ELF-1 (cell line): Measurements from ENCODE around the gene MRPS5.

Experiments used
- DNase-seq: peaks from one replicate; pipeline ENCODE4 v3.0.0-alpha.2; 2016; ENCODE audit warnings: low read depth, low spot score

The MRPS5 gene

DNA sequence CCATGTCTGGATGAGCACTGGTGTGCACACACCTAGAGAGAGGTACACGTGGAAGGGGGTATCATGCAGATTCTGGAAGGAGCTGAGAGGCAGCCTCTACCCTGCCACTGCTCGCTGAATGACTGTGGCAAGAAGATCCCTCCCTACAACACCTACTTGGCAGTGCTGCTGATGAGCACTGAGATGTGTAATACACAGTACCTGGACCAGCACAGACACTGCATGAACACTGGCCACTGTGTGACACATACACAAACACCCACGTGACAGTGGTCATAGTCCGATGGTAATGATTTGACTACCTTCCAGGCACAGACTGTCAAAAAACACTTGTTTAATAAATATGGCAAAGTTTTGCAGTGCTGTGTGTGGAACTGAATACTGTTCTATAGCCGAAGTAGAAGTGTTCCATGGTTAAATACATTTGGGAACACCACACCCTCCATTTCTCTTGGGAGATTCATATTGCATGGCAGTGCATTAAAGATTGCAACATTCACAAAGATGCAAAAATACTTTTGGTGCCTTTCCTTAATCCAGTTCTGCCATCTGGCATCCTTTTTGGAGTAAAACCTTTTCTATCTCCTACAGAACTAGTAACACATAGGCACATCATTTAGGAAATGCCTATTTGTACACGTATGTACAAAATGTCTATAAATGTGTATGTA, 29.6 kb downstream of the MRPS5 start:
- DNase-seq, result no peak

- peak; percentile 92 for DNase-seq
These were observed 34.2 kb downstream of the MRPS5 start for GRCh38 chr2:95087379-95087778.

- no peak for DNase-seq
These were observed 35.6 kb downstream of the MRPS5 start for GRCh38 chr2:95086017-95086416.

- no peak for DNase-seq
These were observed 39.1 kb downstream of the MRPS5 start for GRCh38 chr2:95082477-95082876.

DNA sequence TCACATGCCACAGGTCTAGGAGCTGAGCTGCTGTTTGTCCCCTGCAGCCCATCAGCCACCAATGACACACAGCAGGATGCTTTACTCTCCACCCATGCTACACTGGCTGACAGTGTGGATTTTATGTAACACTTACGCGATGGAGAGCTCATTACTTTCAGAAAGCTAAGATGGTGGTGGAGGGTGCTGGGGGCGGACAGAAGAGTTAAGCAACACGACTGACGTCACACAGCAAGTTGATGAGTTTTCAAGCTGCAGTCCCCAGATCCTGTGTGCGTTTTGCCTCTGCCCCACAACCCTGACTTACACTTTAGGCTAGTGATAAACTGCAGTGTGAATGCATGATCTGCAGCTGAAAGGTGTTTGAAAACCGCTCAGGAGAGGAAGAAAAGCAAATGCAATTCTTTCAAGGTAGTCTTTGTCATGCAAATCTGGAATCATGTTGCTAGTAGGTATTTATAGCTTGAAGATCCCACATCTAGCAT, 42.4 kb downstream of the MRPS5 start:
- peak; percentile 36 for DNase-seq

DNA sequence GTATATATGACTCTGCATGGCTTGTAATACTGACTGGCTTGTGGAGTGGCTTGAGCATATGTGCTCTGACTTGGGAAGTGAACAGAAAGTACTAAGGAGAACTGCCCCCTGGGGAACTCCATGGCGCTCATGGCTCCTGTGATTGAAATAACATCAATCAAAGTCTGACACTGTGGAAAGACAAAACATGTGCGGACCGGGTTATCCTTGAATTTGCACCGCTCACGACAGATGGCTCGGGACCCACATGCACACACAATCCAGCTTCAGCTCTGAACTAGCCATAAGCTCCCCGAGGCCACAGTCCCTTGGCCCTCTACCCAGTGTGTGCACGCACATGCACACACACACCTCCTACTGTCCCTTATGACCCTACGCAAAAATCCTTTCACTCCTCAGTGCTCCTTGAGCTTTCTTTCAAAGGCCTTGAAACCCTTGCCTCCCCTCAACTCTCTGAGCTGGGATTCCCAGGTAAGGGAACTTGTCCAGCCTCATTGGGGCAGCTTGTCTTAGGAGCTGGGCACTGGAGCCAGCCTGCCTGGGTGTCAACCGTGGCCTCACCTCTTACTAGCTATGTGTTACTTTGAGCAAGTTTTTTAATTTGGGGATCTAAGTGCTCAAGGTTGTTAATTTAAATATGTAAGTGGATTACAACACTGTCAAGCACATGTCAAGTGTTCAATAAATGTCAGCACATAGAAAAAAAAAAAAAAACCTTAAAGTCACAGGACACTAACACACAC, 43.6 kb downstream of the MRPS5 start:
- DNase-seq, result no peak

GRCh38 chr2:95077530-95077825, 44.1 kb downstream of the MRPS5 start:
- no peak for DNase-seq

DNA sequence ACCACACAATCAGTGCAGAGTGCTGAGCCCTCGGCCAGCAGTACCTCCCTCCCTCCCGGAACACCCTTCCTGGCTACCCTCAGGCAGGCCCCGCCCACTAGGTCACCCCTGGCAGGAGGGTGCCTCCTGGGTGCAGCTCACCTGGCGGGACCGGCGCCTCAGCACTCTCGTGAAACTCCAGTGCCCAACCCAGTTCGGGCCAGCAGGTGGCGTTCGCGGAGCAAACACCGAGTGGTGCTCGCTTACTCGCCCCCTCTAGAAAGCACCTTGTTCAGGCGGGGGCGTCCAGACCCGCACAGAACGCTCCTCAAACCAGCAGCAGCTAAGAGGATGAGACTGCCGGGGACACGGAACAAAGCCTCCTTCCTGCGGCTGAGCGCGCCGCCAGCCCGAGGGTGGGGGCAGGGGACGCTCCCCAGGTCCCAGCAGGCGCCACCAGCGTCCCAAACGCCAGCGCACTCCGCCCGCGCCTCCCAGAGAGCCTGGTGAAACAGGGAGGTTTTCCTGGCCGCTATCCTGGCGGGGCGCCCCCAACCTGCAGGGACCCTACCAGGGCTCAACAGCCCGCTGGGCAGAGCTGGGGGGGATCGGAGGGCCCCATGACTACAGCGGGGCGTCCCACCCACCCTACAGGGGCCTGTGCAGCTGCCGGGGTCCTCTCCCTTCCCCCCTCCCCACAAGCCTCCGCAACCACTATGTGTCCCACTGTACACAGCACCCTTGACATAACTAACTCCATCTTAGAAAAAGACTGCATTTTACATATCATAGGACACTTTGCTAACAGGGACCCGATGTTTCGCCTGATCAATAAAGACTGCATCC, 44.7 kb downstream of the MRPS5 start:
- peak; percentile 91 for DNase-seq

DNA sequence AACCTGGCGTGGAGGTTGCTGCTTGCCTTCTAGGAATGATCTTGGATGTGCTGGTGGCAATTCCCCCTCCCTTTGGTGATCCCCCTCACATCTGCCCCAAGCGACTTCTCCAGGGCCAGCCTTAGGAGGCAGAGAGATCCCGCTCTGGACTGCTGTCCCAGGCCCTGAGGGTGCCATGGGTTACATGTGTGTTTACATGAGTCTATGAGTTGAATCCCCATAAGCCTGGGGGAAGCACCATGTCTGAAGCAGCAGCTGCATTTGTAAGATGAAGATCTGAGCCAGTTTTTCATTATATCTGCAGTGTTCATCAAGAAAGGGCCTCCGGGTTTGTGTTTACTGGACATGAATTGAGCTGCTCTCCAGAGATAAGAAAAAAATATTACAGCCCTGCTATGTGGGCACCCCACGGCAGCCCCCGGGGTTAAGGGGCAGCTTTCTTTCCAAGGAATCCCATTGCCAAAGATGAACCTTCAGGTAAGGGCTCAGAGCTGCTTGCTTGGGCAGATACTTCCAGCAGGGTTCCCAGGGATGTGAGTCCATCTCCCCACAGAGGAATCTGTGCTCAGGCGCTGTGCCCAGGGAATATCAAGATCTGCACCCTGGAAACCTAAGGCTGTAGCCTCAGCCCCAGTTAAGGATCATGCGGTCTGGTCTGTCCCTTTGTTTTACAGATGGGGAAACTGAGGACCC, 46.0 kb downstream of the MRPS5 start:
- DNase-seq, result no peak

- DNase-seq, result peak; percentile 23
These were observed 46.8 kb downstream of the MRPS5 start for GRCh38 chr2:95074663-95075439.

DNA sequence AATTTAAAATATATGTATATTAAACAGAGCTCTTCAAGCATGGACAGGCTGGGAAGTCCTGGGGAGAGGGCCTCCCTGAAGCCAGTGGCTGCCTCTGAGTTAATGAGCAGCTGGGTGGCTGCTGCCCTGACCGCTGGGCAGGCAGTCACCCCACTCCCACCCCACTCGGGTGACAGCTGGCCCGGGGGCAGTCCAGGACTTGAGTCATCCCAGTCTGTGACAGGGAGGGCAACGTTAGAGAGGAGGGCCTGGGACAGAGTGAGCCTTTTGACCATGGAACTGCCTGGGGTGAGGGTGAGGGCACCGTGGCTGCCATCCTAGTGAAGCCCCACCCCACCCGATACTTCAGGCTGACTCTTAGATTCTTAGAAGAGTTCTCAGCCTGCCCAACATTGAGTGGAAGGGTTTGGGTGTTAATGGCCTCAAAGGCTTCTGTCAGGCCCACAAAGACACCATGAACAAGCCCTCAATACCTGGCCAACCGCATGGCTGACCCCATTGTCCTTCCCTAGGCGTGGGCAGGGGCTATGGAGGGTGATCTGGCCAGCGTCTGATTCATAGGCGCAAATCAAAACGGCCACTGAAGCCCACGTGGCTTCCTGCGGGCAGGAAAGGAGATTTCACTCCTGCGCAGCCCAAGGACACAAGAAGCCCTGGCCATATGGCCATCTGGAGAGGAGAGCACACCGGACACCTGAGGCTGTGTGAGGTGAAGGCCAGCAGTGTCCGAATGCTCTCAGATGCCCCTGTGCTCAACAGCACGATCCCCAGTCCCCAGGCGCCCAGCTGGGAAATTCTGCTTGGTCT, 47.5 kb downstream of the MRPS5 start:
- no peak for DNase-seq

GRCh38 chr2:95072424-95072823, 49.2 kb downstream of the MRPS5 start:
- DNase-seq, result no peak

GRCh38 chr2:95071856-95072255, 49.8 kb downstream of the MRPS5 start:
- no peak for DNase-seq

- no peak for DNase-seq
These were observed 52.1 kb downstream of the MRPS5 start for GRCh38 chr2:95069465-95069864.

GRCh38 chr2:95068256-95068655, 53.4 kb downstream of the MRPS5 start:
- no peak for DNase-seq

DNA sequence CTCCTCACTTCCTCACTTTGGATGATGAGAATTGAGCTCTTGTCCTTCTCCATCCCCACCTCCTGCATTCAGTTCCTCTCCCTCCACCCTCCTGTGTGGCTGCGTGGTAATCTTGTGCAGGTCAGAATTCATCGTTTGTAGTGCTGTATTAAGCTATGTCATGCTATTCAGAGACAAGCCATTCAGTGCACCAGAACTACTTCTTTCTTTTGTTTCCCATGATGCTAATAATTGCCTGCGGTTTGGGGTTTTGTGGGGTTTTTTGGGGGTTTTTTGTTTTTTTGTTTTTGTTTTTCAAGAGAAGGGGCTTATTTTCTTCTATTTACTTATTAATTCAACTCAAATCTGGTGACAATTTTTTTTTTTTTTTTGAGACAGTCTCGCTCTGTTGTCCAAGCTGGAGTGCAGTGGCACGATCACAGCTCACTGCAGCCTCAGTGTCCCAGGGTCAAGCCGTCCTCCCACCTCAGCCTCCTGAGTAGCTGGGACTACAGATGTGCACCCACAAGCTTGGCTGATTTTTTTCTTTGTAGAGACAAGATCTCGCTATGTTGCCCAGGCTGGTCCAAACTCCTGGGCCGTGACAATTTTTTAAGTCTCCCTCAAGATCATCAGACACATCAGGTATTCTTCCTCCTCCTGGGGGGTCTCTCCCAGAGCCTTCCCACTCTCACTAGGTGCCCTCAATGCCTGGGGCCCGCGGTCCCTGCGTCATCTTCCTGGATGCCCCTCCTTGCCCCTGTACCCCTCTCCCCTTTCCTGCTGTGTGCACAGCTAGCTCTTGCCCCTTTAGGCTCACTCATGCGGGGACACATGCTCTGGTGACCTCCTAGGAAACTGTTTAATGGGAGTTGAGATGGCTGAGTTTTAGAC, 58.3 kb downstream of the MRPS5 start:
- no peak for DNase-seq

DNA sequence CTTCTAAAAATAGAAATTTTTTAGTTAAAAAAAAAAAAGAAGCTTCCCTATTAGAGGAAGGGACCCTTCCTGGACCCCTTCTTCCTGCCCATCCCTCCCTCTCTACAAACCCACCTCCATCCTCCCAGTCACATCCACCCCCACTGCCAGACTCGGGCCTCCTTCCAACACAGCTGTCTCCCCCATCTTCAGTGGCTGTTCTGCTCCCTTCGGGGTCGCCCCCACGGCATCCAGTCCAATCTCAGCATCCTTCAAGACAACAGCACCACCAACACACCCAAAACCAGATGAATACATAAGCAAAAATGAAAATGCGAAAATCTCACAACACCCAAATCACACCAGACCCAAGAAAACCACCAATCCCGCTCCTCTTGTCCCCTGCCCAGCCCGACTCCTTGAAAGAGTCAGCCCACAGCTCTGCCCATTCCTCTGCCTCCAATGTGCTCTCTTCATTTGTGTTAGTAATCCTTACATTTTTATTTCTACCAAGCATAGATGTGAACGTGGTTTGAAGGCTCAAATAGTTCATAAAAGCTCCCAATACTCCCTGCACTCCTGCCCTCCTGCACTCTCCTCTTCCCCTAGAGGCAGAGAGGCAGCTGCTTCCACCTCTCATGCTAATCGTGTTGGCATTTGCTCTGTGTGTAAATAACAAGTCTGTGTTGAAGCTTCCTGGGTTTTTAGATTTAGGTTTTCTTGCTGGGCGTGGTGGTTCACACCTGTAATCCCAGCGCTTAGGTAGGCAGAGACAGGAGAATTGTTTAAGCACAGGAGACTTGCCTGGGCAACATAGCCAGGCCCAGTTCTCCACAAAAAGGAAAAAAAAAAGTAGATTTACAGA, 59.1 kb downstream of the MRPS5 start:
- DNase-seq, result no peak

DNA sequence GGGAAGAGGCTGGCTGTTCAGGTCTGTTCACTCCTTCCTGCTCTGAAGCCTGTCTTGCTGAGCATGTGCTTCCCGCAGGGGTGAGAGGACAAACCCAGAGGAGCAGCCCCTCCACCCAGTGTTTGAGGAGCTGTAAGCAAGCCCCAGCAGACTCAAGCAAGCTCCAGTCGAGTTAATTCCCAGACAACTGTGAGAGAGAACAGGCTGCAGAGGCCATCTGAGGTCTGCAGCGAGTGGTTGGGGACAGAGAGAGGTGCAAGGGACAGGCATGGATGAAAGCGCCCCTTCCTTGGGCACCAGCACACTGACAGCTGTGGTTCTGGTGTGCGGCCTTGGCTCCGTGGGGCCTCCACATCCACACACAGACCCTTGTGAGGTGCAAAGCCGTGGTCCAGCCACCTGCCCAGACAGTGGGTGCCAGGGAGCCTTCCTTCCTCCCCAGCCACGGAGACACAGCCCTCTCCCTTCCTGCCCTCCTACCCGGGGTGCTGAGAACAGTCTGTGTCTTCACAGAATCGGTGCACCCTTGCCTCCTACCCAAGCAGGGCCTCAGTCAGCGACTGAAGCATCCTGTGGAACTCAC, 59.9 kb downstream of the MRPS5 start:
- no peak for DNase-seq
